Activated T-helper 9 cell treated with anti-CD3 and anti-CD28 coated beads, Interleukin-2, amount 50 U/mL, for 16 hours (primary cell): Measurements from ENCODE around the gene EDN3.

Experiments
- DNase-seq: peaks from one replicate; pipeline ENCODE4 v3.0.0-alpha.2; 2020; ENCODE audit warnings: low read depth

The EDN3 gene

DNA sequence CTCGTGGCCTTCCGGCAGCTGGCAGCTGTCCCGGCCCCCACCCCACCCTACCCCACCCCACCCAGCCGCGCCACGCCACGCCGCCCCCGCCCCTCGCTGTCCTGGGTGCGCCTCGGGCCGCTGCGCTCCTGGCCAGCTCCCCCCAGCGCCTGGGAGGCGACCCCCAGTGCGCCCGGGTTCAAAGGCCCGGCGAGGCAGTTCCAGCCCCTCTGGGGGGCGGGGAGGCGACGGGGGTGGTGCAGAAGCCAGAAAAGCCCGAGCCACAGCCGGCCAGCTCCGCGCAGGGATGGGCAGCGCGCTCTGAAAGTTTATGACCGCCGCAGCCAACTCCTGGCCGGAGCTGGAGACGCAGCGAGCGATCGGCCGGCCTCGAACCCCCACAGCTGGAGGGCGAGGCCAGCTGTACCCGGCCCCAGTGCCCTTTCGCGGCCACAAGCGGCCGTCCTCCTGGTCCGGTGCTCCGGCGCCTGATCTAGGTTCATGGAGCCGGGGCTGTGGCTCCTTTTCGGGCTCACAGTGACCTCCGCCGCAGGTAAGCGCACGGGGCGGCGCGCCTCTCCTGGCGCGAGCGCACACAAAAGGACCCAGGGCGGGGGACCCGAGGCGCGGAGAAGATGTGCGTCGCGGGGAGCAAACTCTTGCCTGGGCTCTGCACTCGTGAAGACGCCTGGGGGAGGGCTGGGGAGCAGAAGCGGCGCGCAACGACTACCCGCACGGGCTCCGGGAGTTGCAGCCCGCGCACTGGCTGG, at the start of gene EDN3:
Gene EDN3 (plus strand): TSS at position 279 of the 749 bp plus-strand sequence. CDS start 202 bp downstream, at position 481.
- DNase-seq: no peak

GRCh38 chr20:59253325-59253724, 47.1 kb upstream of the EDN3 start:
- no peak for DNase-seq

GRCh38 chr20:59253779-59254319, 46.6 kb upstream of the EDN3 start:
- no peak for DNase-seq

DNA sequence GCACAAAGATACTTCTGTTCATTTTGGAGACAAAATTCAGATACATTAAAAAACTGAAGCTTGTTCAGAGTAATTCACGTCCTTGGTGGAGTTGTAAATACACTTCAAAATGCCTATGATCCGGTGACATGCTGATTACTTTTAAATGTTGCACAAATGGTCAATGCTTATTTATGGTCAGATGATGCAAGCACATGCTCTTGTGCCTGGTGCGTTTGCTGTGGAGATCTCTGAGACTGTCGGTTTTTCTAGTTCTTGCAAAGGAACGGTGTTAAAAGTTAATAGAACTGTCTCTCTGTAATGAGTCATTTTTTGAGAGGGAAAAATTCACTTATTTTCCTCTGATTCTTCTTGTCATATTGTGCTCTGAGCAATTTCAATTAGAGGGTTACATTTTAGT, 45.2 kb upstream of the EDN3 start:
- DNase-seq: no peak

DNA sequence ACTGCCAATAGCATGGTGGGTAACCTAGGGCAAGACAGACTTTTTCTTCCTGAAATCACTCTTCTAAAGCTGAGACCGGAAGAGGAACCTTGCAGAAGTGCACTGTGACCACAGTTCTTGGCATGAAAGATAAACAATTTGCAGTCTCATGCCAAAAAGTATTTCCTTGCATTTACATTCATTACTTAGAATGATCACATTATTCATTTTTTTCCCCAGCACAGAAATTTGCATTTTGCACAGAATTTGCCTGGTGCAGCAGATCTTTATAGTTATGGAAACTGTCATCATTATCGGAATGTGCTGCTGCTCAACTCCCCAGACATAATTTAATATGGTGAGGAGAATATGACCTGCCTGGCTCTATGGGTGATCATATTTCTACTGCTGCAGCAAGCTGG, 42.2 kb upstream of the EDN3 start:
- DNase-seq: no peak

DNA sequence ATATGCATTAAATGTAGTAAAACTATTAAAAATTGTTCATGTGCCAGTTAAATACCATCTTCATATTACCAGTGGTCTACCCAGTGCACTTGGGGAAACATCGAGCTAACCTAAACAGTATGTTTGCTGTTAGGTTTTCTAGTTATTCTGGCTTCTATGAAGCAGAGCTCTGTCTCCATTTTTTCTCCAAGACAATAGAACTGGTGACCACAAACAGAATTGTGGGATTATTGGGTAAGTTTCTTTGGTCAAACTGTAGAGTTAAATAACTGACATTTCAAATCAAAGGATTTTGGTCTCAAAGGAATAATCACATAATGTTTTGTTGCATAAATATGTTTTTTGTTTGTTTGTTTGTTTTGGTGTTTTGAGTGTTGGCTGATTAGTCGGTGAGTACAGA, 40.5 kb upstream of the EDN3 start:
- DNase-seq: no peak

- DNase-seq: no peak
Measured at GRCh38 chr20:59265298-59265697, 35.1 kb upstream of the EDN3 start.

GRCh38 chr20:59268870-59269269, 31.5 kb upstream of the EDN3 start:
- no peak for DNase-seq

DNA sequence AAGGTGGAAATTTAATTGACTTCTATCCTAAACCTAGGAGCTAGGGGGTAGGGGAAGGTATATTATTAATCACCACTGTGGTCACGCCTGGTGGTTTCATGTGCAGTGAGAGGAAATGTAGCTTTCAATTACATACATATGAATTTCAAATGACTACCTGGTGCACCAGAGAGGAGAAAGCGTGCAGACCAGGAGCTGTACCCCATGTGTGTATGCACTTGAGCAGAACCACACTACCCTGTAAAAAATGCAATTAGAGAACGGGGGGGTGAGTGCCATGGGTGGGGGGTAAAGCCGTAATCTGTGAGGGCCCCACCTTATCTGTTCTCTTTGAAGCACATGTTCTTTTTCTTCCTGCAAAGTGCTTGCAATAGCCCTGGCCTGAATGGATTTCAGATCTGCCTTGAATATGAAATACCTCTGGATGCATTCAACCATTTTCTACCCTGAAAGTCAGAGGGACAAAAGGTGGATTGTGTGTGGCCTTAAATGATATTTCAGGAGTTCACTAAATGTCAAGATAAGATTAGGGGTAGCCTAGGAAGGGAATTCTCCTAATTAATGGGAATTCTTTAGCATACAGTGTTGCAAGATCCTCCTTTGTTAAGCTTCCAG, 30.9 kb upstream of the EDN3 start:
- no peak for DNase-seq

DNA sequence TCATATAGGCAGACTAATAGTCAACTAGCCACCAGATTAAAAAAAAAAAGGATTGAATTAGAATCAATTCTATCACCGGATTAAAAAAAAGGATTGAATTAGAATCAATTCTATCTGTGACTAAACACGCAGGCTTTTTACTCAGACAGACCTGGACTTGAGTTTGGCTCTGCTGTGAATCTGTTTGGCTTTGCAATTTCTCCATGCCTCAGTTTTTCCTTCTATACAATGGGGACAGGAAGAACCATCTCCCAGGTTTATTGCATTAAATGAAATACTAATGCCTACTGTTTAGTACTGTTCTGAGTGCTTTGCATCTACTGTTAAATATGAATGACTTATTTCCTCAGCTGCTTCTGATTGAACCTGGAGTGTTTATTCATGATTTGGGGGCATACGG, 30.0 kb upstream of the EDN3 start:
- DNase-seq: no peak

DNA sequence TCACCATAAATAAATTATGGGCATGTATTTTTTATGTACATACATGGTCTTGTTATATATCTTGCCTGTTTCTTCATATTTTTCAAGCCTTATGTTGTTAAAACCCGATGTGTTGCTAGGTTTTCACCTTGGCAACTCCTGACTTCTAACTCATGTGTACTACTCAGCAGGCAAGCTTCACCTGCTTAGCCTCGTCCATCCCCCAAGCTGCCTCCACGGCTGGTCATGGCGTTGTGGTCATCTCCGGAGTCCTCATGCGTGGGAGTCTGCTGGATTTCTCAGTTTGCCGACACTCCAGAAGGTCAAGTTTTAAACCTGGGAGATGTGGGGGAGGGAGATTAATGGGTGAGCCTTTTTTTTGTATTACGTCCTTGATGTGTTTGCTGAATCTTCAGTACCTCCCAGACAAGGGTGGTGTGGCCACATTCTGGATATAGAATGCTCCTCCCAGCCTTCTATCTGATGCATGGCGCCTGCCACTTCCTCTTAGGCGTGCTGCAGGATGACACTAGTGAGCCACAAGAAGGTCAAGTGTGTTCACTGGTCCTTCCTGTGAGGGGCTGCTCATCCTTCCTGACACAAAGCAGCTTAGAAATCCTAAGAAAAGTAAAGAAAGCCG, 26.6 kb upstream of the EDN3 start:
- DNase-seq: no peak

DNA sequence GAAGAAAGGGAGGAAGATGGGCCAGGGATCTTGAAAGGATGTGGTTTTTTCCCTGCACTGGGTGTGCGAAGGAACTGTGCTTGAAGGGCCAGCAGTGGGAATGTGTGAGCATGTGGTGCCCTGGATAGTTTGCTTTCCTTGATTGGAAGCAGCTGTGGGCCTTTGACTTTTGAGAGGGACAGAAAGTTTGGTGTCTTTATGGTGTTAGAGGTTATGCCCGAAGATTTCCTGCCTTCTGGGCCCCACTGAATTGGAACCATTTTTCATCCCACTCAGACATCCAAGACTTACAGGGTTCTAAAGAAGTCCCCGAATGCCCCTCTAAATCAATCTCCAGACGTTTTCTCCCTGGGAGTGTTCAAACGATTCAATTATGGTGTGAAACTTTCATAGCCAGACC, 23.5 kb upstream of the EDN3 start:
- DNase-seq: no peak

GRCh38 chr20:59284470-59284869, 15.9 kb upstream of the EDN3 start:
- DNase-seq: no peak

DNA sequence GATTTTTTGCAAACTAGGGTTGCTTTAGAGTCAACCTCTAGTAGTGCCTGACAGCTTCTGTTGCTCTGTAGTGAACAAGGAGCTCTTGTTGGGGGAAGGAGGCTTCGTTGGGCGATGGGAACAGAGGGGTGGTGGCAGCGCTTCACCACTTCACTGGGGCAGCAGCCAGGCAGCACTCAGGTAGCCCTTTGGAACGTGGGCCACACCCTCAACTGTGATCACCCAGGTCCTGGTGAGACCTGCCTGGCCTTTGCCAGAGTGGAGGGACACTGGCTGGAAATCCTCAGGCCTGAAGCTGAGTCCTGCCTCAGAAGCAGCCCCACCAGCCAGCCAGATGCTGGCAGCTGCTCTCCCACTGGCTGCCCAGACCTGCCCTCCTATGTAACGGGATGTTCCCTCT, 10.4 kb upstream of the EDN3 start:
- DNase-seq: no peak

- no peak for DNase-seq
Measured at GRCh38 chr20:59291740-59292383, 8.5 kb upstream of the EDN3 start.

DNA sequence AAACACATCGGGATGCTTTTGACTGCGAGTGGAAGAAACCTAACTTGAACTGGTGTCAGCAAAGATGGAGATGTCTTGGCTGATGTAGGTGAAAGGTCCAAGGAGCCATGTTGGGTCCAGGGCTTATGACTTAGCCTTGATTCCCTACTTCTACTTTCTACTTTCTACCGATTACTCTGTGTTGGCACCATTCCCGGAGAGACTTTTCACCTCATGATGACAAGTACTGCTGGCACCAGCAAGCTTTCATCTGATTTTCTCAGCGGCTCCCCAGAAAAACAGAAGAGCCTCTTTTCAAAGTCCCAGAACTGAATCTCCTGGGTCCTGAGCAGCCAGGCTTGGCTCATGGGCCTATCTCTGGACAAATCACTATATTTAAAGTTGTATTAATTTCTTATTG, 4.9 kb upstream of the EDN3 start:
- no peak for DNase-seq

DNA sequence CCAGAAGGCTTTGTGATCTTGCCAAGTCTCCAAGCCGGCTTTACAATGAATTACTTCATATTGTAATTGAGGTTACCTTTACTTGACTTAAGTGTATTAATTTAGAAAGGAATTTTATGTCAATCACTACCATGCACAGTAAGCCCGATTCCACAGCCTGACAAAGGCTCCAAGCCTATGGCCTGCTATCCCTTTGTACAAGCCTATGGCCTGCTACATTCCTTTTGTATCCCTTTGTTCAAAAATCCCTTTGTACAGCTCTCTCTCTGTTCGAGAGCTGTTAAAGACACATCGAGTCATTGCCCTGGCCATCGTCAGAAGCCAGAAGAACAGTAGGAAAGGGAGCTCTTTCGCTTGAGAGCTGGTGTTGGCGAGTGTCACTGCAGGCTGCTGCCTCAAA, 2.7 kb upstream of the EDN3 start:
- no peak for DNase-seq

DNA sequence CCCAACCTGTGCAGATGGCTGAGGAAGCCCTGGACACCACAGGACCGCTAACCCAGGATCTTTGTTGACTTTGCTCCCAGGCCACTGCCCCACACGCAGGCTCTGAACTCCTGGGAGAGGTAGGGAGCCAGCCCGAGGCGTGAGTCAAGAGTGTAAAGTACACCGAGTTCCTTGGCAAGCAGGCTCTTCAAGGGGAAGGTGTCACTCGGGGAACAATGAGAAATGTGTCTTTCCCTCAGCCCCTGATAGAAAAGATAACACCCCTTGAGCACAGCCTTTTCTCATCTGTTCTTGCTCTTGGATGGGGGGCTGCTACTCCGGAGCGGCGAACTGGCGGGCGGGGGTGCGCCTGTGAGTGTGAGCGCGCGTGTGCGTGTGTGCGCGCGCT, 472 bp upstream of the EDN3 start:
- DNase-seq: no peak

DNA sequence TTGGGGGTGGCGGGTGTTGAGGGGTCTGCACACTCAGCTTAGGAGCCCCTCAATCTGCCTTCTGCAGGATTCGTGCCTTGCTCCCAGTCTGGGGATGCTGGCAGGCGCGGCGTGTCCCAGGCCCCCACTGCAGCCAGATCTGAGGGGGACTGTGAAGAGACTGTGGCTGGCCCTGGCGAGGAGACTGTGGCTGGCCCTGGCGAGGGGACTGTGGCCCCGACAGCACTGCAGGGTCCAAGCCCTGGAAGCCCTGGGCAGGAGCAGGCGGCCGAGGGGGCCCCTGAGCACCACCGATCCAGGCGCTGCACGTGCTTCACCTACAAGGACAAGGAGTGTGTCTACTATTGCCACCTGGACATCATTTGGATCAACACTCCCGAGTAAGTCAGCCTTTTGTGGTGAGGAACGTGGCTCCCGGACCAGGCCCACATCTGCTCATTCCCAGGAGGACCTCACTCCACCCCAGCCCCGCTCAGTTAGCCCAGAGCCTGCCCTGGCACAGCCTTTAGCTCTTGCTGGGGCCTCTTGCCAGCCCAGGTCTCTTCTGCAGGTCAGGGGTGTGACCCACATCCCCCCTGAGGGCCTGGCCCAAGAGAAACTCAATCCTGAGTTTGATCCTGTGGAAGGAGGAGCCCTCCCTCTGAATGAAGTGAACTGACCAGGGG, 1.1 kb downstream of the EDN3 start:
- no peak for DNase-seq

DNA sequence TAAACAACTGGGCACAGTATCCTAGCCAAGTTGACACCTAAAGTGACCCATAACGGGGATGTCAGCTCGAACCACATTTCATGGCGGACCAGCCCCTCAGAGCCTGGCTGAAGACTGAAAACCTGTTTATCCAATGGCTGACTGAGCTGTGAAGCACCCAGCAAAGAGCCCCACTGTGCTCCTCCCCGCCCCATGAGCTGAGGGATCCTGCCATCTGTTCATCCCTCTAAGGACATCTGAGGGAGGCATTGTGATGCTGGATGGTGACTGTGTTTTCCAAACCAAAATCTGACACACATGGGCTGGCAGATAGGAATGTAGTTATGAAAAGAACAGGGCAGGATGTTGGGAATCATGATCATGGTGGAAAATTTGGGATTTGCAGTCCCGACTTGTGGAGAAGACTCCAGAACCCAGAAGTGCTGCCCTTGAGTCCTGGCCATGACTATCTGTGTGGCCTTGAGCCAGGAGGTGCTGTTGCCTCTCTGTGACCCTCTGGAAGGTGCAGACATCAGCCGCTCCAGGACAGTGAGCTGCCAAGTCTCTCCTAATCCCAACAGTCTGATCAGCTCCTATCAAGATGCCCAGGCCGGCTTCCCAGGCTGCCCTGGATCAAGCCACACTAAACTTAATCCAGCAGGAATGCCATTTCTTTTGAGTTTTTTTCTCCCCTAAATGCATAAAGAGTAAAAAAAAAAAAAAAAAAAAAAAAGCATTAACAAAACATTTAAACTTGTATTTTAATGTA, 5.7 kb downstream of the EDN3 start:
- DNase-seq: no peak

DNA sequence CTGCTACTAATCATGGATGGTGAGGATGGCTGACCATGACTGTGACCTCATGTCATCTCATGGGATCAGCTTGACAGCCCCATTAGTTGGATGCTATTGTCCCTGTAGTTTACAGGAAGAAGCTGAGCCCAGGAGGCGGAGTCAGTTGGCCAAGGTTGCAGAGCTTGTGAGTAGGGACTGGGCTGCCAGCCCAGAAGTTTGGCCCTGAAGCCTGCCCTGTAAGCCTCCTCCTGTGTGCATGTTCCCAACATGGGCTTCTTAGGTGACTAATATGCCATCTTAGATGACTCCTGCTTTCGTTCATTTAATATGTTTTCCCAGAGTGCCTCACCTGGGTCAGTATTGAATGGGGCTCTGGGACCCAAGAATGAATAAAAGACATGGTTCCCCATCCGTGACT, 6.9 kb downstream of the EDN3 start:
- no peak for DNase-seq
